Vagina (tissue), 2 donors: Measurements from ENCODE around the gene ST8SIA5. TPM values are rescaled to one million over a fixed set of nuclear protein-coding genes. Genes with fewer than 3 reads are reported as not detected.

ENCODE experiments used
- DNase-seq, 2 donors: peaks; one replicate each; pipeline ENCODE4 v3.0.0-alpha.2; 2017; ENCODE audit errors: extremely low spot score in 2 of 2
- H3K27ac ChIP-seq: fragments of 200-600 bp; sonication (generic); one replicate; pipeline ENCODE4 v1.5.1; 2019
- H3K27me3 ChIP-seq: fragments of 200-600 bp; sonication (generic); one replicate; pipeline ENCODE4 v1.5.1; 2019
- H3K36me3 ChIP-seq, 2 donors: fragments of 200-600 bp; sonication (generic); one replicate each; pipeline ENCODE4 v1.5.1; 2017 to 2019
- H3K4me1 ChIP-seq: fragments of 200-600 bp; sonication (generic); one replicate; pipeline ENCODE4 v1.5.1; 2019
- H3K4me3 ChIP-seq, 2 donors: fragments of 200-600 bp; sonication (generic); 1 replicate in 1 of 2; 2 replicates in 1 of 2; pipeline ENCODE4 v1.5.1; 2016 to 2019
- H3K9me3 ChIP-seq: fragments of 200-600 bp; sonication (generic); one replicate; pipeline ENCODE4 v1.5.1; 2019
- CTCF ChIP-seq, 3 experiments: fragments of 450-650 bp in 2 of 3; fragments of 200-600 bp in 1 of 3; sonication (generic) in 1 of 3; IDR thresholded peaks; one replicate each; pipeline ENCODE4 v1.5.1; 2017 to 2019; ENCODE audit warnings: antibody characterized with exemption in 3 of 3, mild to moderate bottlenecking in 2 of 3, moderate library complexity in 2 of 3
- POLR2A ChIP-seq, 2 donors: fragments of 450-650 bp; IDR thresholded peaks; one replicate each; pipeline ENCODE4 v1.6.1; 2017; ENCODE audit warnings: antibody characterized with exemption in 2 of 2, mild to moderate bottlenecking in 2 of 2, moderate library complexity in 2 of 2
- POLR2AphosphoS5 ChIP-seq, 2 donors: sonication (generic); formaldehyde crosslinking; IDR thresholded peaks; one replicate each; pipeline ENCODE4 v1.9.0; 2017; ENCODE audit warnings: antibody characterized with exemption in 2 of 2, mild to moderate bottlenecking in 2 of 2, low read depth in 1 of 2; ENCODE audit not compliant: insufficient read depth in 1 of 2
- intact Hi-C: fragments of 100-400 bp; cut with DNase I; formaldehyde crosslinking; loops from one replicate; pipeline ENCODE4 v1.15.1; 2023
- total RNA-seq: library from RNA; depleted of rRNA; stranded (reverse); fragments of >200 nt; gene quantifications from one replicate; pipeline ENCODE4 v1.2.3, GENCODE V29; 2016

Gene ST8SIA5
- total RNA-seq, 1 donor from 2014 or later, result not detected

- no peak overlapping the region for H3K27ac ChIP-seq
- TF ChIP-seq POLR2A (IDR thresholded peaks at IDR 0.05), result no peak
- TF ChIP-seq CTCF (IDR thresholded peaks at IDR 0.05), result no peak
- no peak for TF ChIP-seq POLR2AphosphoS5 (IDR thresholded peaks at IDR 0.05; ENCODE audit: insufficient read depth in 1 of 2, low read depth in 1 of 2)
- H3K27me3 ChIP-seq, result no peaks in the 10 kb centered on the region
- H3K4me3 ChIP-seq, result no peak overlapping the region
- H3K9me3 ChIP-seq, result no peaks in the 10 kb centered on the region
- no peaks in the 10 kb centered on the region for H3K36me3 ChIP-seq
- DNase-seq, result no peak
- intact Hi-C loops, result no loop called here
- no peaks in the 10 kb centered on the region for H3K4me1 ChIP-seq
Observed at GRCh38 chr18:46672062-46672970, 84.5 kb downstream of the ST8SIA5 start.

GRCh38 chr18:46668694-46669093 lies 88.2 kb downstream of the ST8SIA5 start:
- Histone ChIP-seq H3K36me3 (no peaks in the 10 kb centered on the region), H3K4me1 (no peaks in the 10 kb centered on the region), H3K27me3 (no peaks in the 10 kb centered on the region), H3K27ac (no peak overlapping the region), H3K4me3 (no peak overlapping the region), H3K9me3 (no peaks in the 10 kb centered on the region)
- TF ChIP-seq CTCF (IDR thresholded peaks at IDR 0.05), result no peak
- TF ChIP-seq POLR2A (IDR thresholded peaks at IDR 0.05), result no peak
- no peak for TF ChIP-seq POLR2AphosphoS5 (IDR thresholded peaks at IDR 0.05; ENCODE audit: insufficient read depth in 1 of 2, low read depth in 1 of 2)
- intact Hi-C loops, result no loop called here
- DNase-seq, result no peak

- Histone ChIP-seq H3K27ac (no peak overlapping the region), H3K36me3 (no peaks in the 10 kb centered on the region), H3K4me3 (no peak overlapping the region), H3K4me1 (no peaks in the 10 kb centered on the region), H3K9me3 (no peaks in the 10 kb centered on the region), H3K27me3 (no peaks in the 10 kb centered on the region)
- TF ChIP-seq CTCF (IDR thresholded peaks at IDR 0.05) (no peak), POLR2AphosphoS5 (IDR thresholded peaks at IDR 0.05; ENCODE audit: insufficient read depth in 1 of 2, low read depth in 1 of 2) (no peak), POLR2A (IDR thresholded peaks at IDR 0.05) (no peak)
- DNase-seq, result no peak
- intact Hi-C loops, result no loop called here
Observed at GRCh38 chr18:46668135-46668534, 88.7 kb downstream of the ST8SIA5 start.

GRCh38 chr18:46663539-46663938 lies 93.3 kb downstream of the ST8SIA5 start:
- H3K27me3 ChIP-seq, result no peaks in the 10 kb centered on the region
- TF ChIP-seq POLR2AphosphoS5 (IDR thresholded peaks at IDR 0.05; ENCODE audit: insufficient read depth in 1 of 2, low read depth in 1 of 2) (no peak), CTCF (IDR thresholded peaks at IDR 0.05) (no peak), POLR2A (IDR thresholded peaks at IDR 0.05) (no peak)
- intact Hi-C loops, result loop anchor here (5.0 kb wide), 1 partner anchor 381 kb away; no protein-coding TSS in a partner anchor
- no peak overlapping the region for H3K4me3 ChIP-seq
- H3K4me1 ChIP-seq, result no peaks in the 10 kb centered on the region
- no peak for DNase-seq
- H3K27ac ChIP-seq, result no peak overlapping the region
- no peaks in the 10 kb centered on the region for H3K9me3 ChIP-seq
- no peaks in the 10 kb centered on the region for H3K36me3 ChIP-seq
